SK-N-SH treated with all-trans-retinoic acid at 6 μM for 48 hours (cell line): ENCODE data around the gene CEP78.
A peak's percentile ranks its signal among the peaks of the same experiment; 100 is the strongest.

Experiments
- ATAC-seq: fragments of 200-7000 bp; cut with Tn5 transposase; 3 replicates; pipeline ENCODE4 v1.9.1; 2020; ENCODE audit warnings: mild to moderate bottlenecking, moderate library complexity
- ARNTL ChIP-seq: fragments of 450-650 bp; formaldehyde crosslinking; IDR thresholded peaks from 2 replicates; pipeline ENCODE4 v1.5.0; 2020; ENCODE audit warnings: low read depth, mild to moderate bottlenecking, moderate library complexity, borderline replicate concordance
- CSDC2 ChIP-seq: fragments of 250-450 bp; sonication (Bioruptor Pico); IDR thresholded peaks from 2 replicates; pipeline ENCODE4 v1.5.0; 2020; ENCODE audit warnings: mild to moderate bottlenecking, moderate library complexity
- ESRRG ChIP-seq: fragments of 250-450 bp; sonication (Bioruptor Pico); IDR thresholded peaks from 2 replicates; pipeline ENCODE4 v1.6.1; 2021; ENCODE audit warnings: mild to moderate bottlenecking
- GLIS3 ChIP-seq: fragments of 250-450 bp; sonication (Bioruptor Pico); IDR thresholded peaks from 2 replicates; pipeline ENCODE4 v1.5.0; 2020; ENCODE audit warnings: mild to moderate bottlenecking, moderate library complexity
- ISL1 ChIP-seq: fragments of 250-450 bp; sonication (Bioruptor Pico); IDR thresholded peaks from 2 replicates; pipeline ENCODE4 v2.1.2; 2022; ENCODE audit warnings: mild to moderate bottlenecking, moderate library complexity
- OSR1 ChIP-seq: fragments of 250-450 bp; sonication (Bioruptor Pico); IDR thresholded peaks from 2 replicates; pipeline ENCODE4 v1.8.0; 2022; ENCODE audit warnings: moderate library complexity, mild to moderate bottlenecking, inconsistent platforms
- PPARA ChIP-seq: fragments of 250-450 bp; sonication (Bioruptor Pico); IDR thresholded peaks from 2 replicates; pipeline ENCODE4 v1.5.0; 2020; ENCODE audit warnings: mild to moderate bottlenecking, borderline replicate concordance
- RARB ChIP-seq: fragments of 250-450 bp; sonication (Bioruptor Pico); IDR thresholded peaks from 2 replicates; pipeline ENCODE4 v1.8.0; 2021; ENCODE audit warnings: mild to moderate bottlenecking, moderate library complexity
- SNAI2 ChIP-seq: fragments of 250-450 bp; sonication (Bioruptor Pico); IDR thresholded peaks from 2 replicates; pipeline ENCODE4 v1.5.0; 2020; ENCODE audit warnings: mild to moderate bottlenecking, moderate library complexity
- TCF4 ChIP-seq: fragments of 250-450 bp; sonication (Bioruptor Pico); IDR thresholded peaks from 2 replicates; pipeline ENCODE4 v1.8.0; 2021; ENCODE audit warnings: mild to moderate bottlenecking, moderate library complexity, borderline replicate concordance
- TOX ChIP-seq: fragments of 250-450 bp; sonication (Bioruptor Pico); IDR thresholded peaks from 2 replicates; pipeline ENCODE4 v1.8.0; 2021; ENCODE audit warnings: mild to moderate bottlenecking, moderate library complexity, borderline replicate concordance
- ZC3H10 ChIP-seq: fragments of 250-450 bp; sonication (Bioruptor Pico); IDR thresholded peaks from 2 replicates; pipeline ENCODE4 v1.5.1; 2021; ENCODE audit warnings: mild to moderate bottlenecking, moderate library complexity
- ZFP3 ChIP-seq: fragments of 250-450 bp; sonication (Bioruptor Pico); IDR thresholded peaks from 2 replicates; pipeline ENCODE4 v1.5.0; 2020; ENCODE audit warnings: mild to moderate bottlenecking, moderate library complexity
- ZFP30 ChIP-seq: fragments of 450-650 bp; formaldehyde crosslinking; IDR thresholded peaks from 2 replicates; pipeline ENCODE4 v1.5.0; 2022; ENCODE audit warnings: mild to moderate bottlenecking, moderate library complexity
- ZNF565 ChIP-seq: fragments of 450-650 bp; formaldehyde crosslinking; conservative IDR thresholded peaks from 2 replicates; pipeline ENCODE4 v1.5.0; 2020; ENCODE audit warnings: low read depth, mild to moderate bottlenecking, moderate library complexity
- ZNF70 ChIP-seq: fragments of 450-650 bp; formaldehyde crosslinking; IDR thresholded peaks from 2 replicates; pipeline ENCODE4 v1.5.0; 2020; ENCODE audit warnings: mild to moderate bottlenecking, moderate library complexity
- ZNF8 ChIP-seq: fragments of 450-650 bp; formaldehyde crosslinking; IDR thresholded peaks from 2 replicates; pipeline ENCODE4 v1.5.0; 2020; ENCODE audit warnings: mild to moderate bottlenecking, moderate library complexity
- TF ChIP-seq, protein P1 (sequence below): fragments of 250-450 bp; sonication (Bioruptor Pico); IDR thresholded peaks from 2 replicates; pipeline ENCODE4 v1.5.1; 2020; ENCODE audit warnings: low read depth, mild to moderate bottlenecking, moderate library complexity
- TF ChIP-seq, protein P2 (sequence below): fragments of 250-450 bp; sonication (Bioruptor Pico); IDR thresholded peaks from 2 replicates; pipeline ENCODE4 v1.5.1; 2021; ENCODE audit warnings: mild to moderate bottlenecking, moderate library complexity
- TF ChIP-seq, protein P3 (sequence below): fragments of 250-450 bp; sonication (Bioruptor Pico); IDR thresholded peaks from 2 replicates; pipeline ENCODE4 v1.8.0; 2020; ENCODE audit warnings: mild to moderate bottlenecking, moderate library complexity, borderline replicate concordance
- TF ChIP-seq, protein P4 (sequence below): fragments of 250-450 bp; sonication (Bioruptor Pico); IDR thresholded peaks from 2 replicates; pipeline ENCODE4 v1.5.0; 2020; ENCODE audit warnings: mild to moderate bottlenecking, moderate library complexity
- TF ChIP-seq, protein P5 (sequence below): fragments of 250-450 bp; sonication (Bioruptor Pico); IDR thresholded peaks from 2 replicates; pipeline ENCODE4 v1.8.0; 2021; ENCODE audit warnings: low read depth, mild to moderate bottlenecking, moderate library complexity, borderline replicate concordance

The CEP78 gene

DNA sequence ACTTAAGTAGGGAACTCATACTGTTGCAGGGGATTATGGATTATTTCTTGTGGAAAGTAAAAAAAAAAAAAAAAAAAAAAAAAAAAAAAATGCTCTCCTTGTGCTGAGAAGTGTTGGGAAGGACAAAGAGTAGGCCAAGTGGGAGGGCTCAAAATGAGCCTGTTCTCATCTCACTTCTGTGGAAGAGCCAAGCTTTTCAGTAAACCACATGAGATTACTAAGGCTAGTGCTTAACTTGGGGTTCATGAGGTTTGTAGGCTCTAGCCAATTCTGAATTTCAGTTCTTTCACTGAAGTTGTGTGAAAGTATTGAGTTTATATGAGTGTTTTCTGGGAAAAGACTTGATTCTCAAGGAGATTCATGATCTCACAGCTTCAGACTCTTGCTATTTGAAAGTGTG is 23.0 kb upstream of the CEP78 start:
- TF ChIP-seq TCF4 (no peak), ZC3H10 (CRISPR knock-in tag) (no peak), ARNTL (CRISPR knock-in tag) (no peak)
- ATAC-seq, result no peak

DNA sequence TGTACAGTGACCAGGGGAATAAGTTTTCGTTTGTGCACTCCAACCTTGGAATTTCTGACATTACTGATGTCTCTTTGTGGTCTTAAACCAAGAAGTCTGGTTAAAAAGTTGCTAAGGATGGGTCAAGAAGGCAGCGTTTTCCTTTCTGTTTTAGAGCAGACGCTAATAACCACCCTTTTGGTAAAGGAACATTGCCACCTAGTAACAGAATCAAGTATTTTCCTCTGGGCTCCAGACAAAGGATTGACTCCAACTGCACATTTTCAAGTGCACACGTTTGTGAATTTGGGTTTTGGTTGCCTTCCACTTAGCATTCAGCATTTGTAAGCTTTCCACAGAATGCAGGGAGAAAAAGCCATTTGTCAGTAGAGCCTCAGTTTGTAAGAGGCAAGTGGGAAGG is 22.2 kb upstream of the CEP78 start:
- TF ChIP-seq ESRRG (CRISPR knock-in tag), result no peak
- no peak for TF ChIP-seq TOX (CRISPR knock-in tag)
- TF ChIP-seq, protein P1, sequence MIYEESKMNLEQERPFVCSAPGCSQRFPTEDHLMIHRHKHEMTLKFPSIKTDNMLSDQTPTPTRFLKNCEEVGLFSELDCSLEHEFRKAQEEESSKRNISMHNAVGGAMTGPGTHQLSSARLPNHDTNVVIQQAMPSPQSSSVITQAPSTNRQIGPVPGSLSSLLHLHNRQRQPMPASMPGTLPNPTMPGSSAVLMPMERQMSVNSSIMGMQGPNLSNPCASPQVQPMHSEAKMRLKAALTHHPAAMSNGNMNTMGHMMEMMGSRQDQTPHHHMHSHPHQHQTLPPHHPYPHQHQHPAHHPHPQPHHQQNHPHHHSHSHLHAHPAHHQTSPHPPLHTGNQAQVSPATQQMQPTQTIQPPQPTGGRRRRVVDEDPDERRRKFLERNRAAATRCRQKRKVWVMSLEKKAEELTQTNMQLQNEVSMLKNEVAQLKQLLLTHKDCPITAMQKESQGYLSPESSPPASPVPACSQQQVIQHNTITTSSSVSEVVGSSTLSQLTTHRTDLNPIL (CRISPR knock-in tag), result no peak
- TF ChIP-seq OSR1, result no peak
- TF ChIP-seq PPARA (CRISPR knock-in tag), result no peak
- TF ChIP-seq CSDC2, result no peak
- TF ChIP-seq, protein P2, sequence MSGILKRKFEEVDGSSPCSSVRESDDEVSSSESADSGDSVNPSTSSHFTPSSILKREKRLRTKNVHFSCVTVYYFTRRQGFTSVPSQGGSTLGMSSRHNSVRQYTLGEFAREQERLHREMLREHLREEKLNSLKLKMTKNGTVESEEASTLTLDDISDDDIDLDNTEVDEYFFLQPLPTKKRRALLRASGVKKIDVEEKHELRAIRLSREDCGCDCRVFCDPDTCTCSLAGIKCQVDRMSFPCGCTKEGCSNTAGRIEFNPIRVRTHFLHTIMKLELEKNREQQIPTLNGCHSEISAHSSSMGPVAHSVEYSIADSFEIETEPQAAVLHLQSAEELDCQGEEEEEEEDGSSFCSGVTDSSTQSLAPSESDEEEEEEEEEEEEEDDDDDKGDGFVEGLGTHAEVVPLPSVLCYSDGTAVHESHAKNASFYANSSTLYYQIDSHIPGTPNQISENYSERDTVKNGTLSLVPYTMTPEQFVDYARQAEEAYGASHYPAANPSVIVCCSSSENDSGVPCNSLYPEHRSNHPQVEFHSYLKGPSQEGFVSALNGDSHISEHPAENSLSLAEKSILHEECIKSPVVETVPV (CRISPR knock-in tag), result no peak
- no peak for TF ChIP-seq ISL1
- no peak for TF ChIP-seq RARB
- no peak for TF ChIP-seq ZNF8 (CRISPR knock-in tag)
- TF ChIP-seq, protein P3, sequence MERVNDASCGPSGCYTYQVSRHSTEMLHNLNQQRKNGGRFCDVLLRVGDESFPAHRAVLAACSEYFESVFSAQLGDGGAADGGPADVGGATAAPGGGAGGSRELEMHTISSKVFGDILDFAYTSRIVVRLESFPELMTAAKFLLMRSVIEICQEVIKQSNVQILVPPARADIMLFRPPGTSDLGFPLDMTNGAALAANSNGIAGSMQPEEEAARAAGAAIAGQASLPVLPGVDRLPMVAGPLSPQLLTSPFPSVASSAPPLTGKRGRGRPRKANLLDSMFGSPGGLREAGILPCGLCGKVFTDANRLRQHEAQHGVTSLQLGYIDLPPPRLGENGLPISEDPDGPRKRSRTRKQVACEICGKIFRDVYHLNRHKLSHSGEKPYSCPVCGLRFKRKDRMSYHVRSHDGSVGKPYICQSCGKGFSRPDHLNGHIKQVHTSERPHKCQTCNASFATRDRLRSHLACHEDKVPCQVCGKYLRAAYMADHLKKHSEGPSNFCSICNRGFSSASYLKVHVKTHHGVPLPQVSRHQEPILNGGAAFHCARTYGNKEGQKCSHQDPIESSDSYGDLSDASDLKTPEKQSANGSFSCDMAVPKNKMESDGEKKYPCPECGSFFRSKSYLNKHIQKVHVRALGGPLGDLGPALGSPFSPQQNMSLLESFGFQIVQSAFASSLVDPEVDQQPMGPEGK (CRISPR knock-in tag), result no peak
- no peak for TF ChIP-seq ZC3H10 (CRISPR knock-in tag)
- no peak for TF ChIP-seq ZFP3 (CRISPR knock-in tag)
- no peak for TF ChIP-seq ARNTL (CRISPR knock-in tag)
- ATAC-seq, result peak; percentile 80

DNA sequence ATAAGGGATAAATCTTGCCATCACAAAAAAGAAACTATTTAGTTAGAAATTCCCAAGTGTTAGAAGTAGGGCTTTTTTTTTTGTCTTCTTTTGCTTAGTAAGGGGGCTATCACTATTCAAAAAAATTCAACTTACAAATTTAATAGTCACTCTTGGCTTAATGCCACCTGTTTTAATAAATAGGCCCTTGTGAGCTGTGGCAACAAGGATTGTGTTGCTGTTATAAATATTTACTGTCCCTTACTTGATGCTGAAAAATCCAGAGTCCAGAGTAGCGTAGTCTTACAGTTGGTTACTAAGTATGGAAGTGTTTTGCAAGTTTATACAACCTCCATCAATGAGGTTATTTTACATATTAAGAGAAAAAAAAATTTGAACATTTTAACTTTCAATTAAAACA is 21.4 kb upstream of the CEP78 start:
- ATAC-seq, result no peak

More for the DNA sequence above, 21.4 kb upstream of the CEP78 start:
- no peak for TF ChIP-seq ZC3H10 (CRISPR knock-in tag)
- no peak for TF ChIP-seq ZFP3 (CRISPR knock-in tag)
- TF ChIP-seq TCF4, result no peak
- TF ChIP-seq, protein P4, sequence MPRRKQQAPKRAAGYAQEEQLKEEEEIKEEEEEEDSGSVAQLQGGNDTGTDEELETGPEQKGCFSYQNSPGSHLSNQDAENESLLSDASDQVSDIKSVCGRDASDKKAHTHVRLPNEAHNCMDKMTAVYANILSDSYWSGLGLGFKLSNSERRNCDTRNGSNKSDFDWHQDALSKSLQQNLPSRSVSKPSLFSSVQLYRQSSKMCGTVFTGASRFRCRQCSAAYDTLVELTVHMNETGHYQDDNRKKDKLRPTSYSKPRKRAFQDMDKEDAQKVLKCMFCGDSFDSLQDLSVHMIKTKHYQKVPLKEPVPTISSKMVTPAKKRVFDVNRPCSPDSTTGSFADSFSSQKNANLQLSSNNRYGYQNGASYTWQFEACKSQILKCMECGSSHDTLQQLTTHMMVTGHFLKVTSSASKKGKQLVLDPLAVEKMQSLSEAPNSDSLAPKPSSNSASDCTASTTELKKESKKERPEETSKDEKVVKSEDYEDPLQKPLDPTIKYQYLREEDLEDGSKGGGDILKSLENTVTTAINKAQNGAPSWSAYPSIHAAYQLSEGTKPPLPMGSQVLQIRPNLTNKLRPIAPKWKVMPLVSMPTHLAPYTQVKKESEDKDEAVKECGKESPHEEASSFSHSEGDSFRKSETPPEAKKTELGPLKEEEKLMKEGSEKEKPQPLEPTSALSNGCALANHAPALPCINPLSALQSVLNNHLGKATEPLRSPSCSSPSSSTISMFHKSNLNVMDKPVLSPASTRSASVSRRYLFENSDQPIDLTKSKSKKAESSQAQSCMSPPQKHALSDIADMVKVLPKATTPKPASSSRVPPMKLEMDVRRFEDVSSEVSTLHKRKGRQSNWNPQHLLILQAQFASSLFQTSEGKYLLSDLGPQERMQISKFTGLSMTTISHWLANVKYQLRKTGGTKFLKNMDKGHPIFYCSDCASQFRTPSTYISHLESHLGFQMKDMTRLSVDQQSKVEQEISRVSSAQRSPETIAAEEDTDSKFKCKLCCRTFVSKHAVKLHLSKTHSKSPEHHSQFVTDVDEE (CRISPR knock-in tag), result no peak
- no peak for TF ChIP-seq OSR1
- TF ChIP-seq TOX (CRISPR knock-in tag), result no peak
- TF ChIP-seq, protein P1 (CRISPR knock-in tag), result no peak
- no peak for TF ChIP-seq CSDC2
- TF ChIP-seq, protein P5, sequence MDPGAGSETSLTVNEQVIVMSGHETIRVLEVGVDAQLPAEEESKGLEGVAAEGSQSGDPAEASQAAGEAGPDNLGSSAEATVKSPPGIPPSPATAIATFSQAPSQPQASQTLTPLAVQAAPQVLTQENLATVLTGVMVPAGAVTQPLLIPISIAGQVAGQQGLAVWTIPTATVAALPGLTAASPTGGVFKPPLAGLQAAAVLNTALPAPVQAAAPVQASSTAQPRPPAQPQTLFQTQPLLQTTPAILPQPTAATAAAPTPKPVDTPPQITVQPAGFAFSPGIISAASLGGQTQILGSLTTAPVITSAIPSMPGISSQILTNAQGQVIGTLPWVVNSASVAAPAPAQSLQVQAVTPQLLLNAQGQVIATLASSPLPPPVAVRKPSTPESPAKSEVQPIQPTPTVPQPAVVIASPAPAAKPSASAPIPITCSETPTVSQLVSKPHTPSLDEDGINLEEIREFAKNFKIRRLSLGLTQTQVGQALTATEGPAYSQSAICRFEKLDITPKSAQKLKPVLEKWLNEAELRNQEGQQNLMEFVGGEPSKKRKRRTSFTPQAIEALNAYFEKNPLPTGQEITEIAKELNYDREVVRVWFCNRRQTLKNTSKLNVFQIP, result no peak
- no peak for TF ChIP-seq PPARA (CRISPR knock-in tag)
- TF ChIP-seq ZFP30, result no peak
- no peak for TF ChIP-seq SNAI2
- TF ChIP-seq ZNF565 (CRISPR knock-in tag), result no peak
- TF ChIP-seq, protein P3 (CRISPR knock-in tag), result no peak
- TF ChIP-seq, protein P2 (CRISPR knock-in tag), result no peak
- no peak for TF ChIP-seq ARNTL (CRISPR knock-in tag)
- no peak for TF ChIP-seq RARB
- TF ChIP-seq ZNF70 (CRISPR knock-in tag), result no peak
- no peak for TF ChIP-seq GLIS3 (CRISPR knock-in tag)
